ENCODE measurements around the gene SDS. TPM values are rescaled to one million over a fixed set of nuclear protein-coding genes. Genes with fewer than 3 reads are reported as not detected.

Gene SDS
- total RNA-seq, 1 experiment from 2014 or later = not detected

GRCh38 chr12:113448873-113449272, 45.2 kb upstream of the SDS start:
- H3K36me3 ChIP-seq (ENCODE audit: control insufficient read depth in 1 of 2, insufficient read depth in 2 of 2, low read length in 2 of 2) = no peaks in the 10 kb centered on the region
- no peaks in the 10 kb centered on the region for H3K79me2 ChIP-seq (ENCODE audit: insufficient read depth, low read length)
- H3K4me1 ChIP-seq (ENCODE audit: control insufficient read depth in 1 of 2, insufficient read depth in 2 of 2, low read length in 2 of 2) = no peaks in the 10 kb centered on the region
- no peaks in the 10 kb centered on the region for H4K20me1 ChIP-seq (ENCODE audit: insufficient read depth)
- no peak overlapping the region for H3K27ac ChIP-seq (ENCODE audit: low read depth, low read length)
- no peak overlapping the region for H3K4me3 ChIP-seq (replicated peaks in 1 of 2; ENCODE audit: low read depth in 1 of 2, low read length in 2 of 2)
- no peak overlapping the region for H3K4me2 ChIP-seq (ENCODE audit: low read length)
- ChIA-PET RAD21 (ENCODE audit: low non-redundant PET in 1 of 2, low total read pairs in 2 of 2, uncharacterized antibody in 2 of 2, unreplicated experiment in 2 of 2) (no interaction called here), CTCF (interaction anchor here (1.0 to 1.5 kb wide), 2 partner anchors 13 to 23 kb away, joined by 3 to 6 read pairs; no protein-coding TSS in a partner anchor), POLR2A (no interaction called here)
- no peaks in the 10 kb centered on the region for H3K9me3 ChIP-seq (ENCODE audit: control insufficient read depth in 1 of 2, insufficient read depth in 1 of 2, low read depth in 1 of 2, low read length in 2 of 2)
- H3K27me3 ChIP-seq (ENCODE audit: insufficient read depth, low read length) = peaks cover 9% of the 10 kb centered on the region; the same call in 1 of the 2 replicates
- TF ChIP-seq RAD21 (IDR thresholded peaks at IDR 0.05; ENCODE audit: low read depth) (no peak), EZH2phosphoT487 (IDR thresholded peaks at IDR 0.05; ENCODE audit: borderline replicate concordance) (no peak), ZFX (IDR thresholded peaks at IDR 0.05) (no peak), SP1 (IDR thresholded peaks at IDR 0.05; ENCODE audit: low read depth) (no peak)
- intact Hi-C loops (cut with micrococcal nuclease) = no loop called here
- H3K9ac ChIP-seq (ENCODE audit: low read length) = no peak overlapping the region
- no TSS peak for BruUV-seq (replicated peaks)
- no peak for DNase-seq (ENCODE audit: low read depth, low spot score)
- no peak overlapping the region for H2AFZ ChIP-seq (ENCODE audit: low read depth, low read length, poor library complexity, severe bottlenecking)
- no peak for ATAC-seq
- H3K9me2 ChIP-seq (ENCODE audit: insufficient read depth) = no peaks in the 10 kb centered on the region

- RAD21 ChIA-PET (ENCODE audit: low non-redundant PET in 1 of 2, low total read pairs in 2 of 2, uncharacterized antibody in 2 of 2, unreplicated experiment in 2 of 2) = no interaction called here
- H3K79me2 ChIP-seq (ENCODE audit: insufficient read depth, low read length) = no peaks in the 10 kb centered on the region
- H3K9me2 ChIP-seq (ENCODE audit: insufficient read depth) = no peaks in the 10 kb centered on the region
- no peak overlapping the region for H3K9ac ChIP-seq (ENCODE audit: low read length)
- H3K27ac ChIP-seq (ENCODE audit: low read depth, low read length) = no peak overlapping the region
- H3K36me3 ChIP-seq (ENCODE audit: control insufficient read depth in 1 of 2, insufficient read depth in 2 of 2, low read length in 2 of 2) = no peaks in the 10 kb centered on the region
- no peak overlapping the region for H2AFZ ChIP-seq (ENCODE audit: low read depth, low read length, poor library complexity, severe bottlenecking)
- no peaks in the 10 kb centered on the region for H4K20me1 ChIP-seq (ENCODE audit: insufficient read depth)
- POLR2A ChIA-PET = no interaction called here
- TF ChIP-seq CBX3 (IDR thresholded peaks at IDR 0.05; ENCODE audit: low read depth) (no peak), YY1 (IDR thresholded peaks at IDR 0.05; ENCODE audit: extremely low read depth, insufficient replicate concordance, low read depth, low read length) (no peak), SRF (IDR thresholded peaks at IDR 0.05; ENCODE audit: low read depth) (no peak), EGR1 (IDR thresholded peaks at IDR 0.05; ENCODE audit: low read depth) (no peak), ZFX (IDR thresholded peaks at IDR 0.05) (no peak), ZNF274 (IDR thresholded peaks at IDR 0.05; ENCODE audit: low read depth, low read length) (no peak), FOSL1 (IDR thresholded peaks at IDR 0.05; ENCODE audit: low read depth) (no peak), EZH2 (IDR thresholded peaks at IDR 0.05) (no peak), ELF1 (IDR thresholded peaks at IDR 0.05; ENCODE audit: borderline replicate concordance, low read depth) (no peak), SP1 (IDR thresholded peaks at IDR 0.05; ENCODE audit: low read depth) (no peak), POLR2AphosphoS5 (IDR thresholded peaks at IDR 0.05; ENCODE audit: low read depth, low read length) (no peak), CEBPB (IDR thresholded peaks at IDR 0.05; ENCODE audit: low read depth) (no peak)
- TF ChIP-seq, protein P1, sequence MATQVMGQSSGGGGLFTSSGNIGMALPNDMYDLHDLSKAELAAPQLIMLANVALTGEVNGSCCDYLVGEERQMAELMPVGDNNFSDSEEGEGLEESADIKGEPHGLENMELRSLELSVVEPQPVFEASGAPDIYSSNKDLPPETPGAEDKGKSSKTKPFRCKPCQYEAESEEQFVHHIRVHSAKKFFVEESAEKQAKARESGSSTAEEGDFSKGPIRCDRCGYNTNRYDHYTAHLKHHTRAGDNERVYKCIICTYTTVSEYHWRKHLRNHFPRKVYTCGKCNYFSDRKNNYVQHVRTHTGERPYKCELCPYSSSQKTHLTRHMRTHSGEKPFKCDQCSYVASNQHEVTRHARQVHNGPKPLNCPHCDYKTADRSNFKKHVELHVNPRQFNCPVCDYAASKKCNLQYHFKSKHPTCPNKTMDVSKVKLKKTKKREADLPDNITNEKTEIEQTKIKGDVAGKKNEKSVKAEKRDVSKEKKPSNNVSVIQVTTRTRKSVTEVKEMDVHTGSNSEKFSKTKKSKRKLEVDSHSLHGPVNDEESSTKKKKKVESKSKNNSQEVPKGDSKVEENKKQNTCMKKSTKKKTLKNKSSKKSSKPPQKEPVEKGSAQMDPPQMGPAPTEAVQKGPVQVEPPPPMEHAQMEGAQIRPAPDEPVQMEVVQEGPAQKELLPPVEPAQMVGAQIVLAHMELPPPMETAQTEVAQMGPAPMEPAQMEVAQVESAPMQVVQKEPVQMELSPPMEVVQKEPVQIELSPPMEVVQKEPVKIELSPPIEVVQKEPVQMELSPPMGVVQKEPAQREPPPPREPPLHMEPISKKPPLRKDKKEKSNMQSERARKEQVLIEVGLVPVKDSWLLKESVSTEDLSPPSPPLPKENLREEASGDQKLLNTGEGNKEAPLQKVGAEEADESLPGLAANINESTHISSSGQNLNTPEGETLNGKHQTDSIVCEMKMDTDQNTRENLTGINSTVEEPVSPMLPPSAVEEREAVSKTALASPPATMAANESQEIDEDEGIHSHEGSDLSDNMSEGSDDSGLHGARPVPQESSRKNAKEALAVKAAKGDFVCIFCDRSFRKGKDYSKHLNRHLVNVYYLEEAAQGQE (IDR thresholded peaks at IDR 0.05; ENCODE audit: low read depth) = no peak
- CTCF ChIA-PET = interaction anchor here (0.9 kb wide), 1 partner anchor 20 kb away, joined by 3 read pairs; no protein-coding TSS in a partner anchor
- no peaks in the 10 kb centered on the region for H3K4me1 ChIP-seq (ENCODE audit: control insufficient read depth in 1 of 2, insufficient read depth in 2 of 2, low read length in 2 of 2)
- no peak overlapping the region for H3K4me3 ChIP-seq (replicated peaks in 1 of 2; ENCODE audit: low read depth in 1 of 2, low read length in 2 of 2)
- ATAC-seq (no peak), DNase-seq (ENCODE audit: low read depth, low spot score) (no peak)
- BruUV-seq (replicated peaks) = no TSS peak
- H3K9me3 ChIP-seq (ENCODE audit: control insufficient read depth in 1 of 2, insufficient read depth in 1 of 2, low read depth in 1 of 2, low read length in 2 of 2) = no peaks in the 10 kb centered on the region
- H3K27me3 ChIP-seq (ENCODE audit: insufficient read depth, low read length) = no peaks in the 10 kb centered on the region
- intact Hi-C loops (cut with micrococcal nuclease) = no loop called here
- H3K4me2 ChIP-seq (ENCODE audit: low read length) = no peak overlapping the region
These were observed 42.0 kb upstream of the SDS start for GRCh38 chr12:113445544-113446171.

Measured in HCT116 (cell line).